Measurements from ENCODE around the gene RAB3C. TPM values are rescaled to one million over a fixed set of nuclear protein-coding genes. Genes with fewer than 3 reads are reported as not detected.

Gene RAB3C
- total RNA-seq, 4 donors from 2014 or later = 0.33 to 3.4 (median 1.4) TPM

DNA sequence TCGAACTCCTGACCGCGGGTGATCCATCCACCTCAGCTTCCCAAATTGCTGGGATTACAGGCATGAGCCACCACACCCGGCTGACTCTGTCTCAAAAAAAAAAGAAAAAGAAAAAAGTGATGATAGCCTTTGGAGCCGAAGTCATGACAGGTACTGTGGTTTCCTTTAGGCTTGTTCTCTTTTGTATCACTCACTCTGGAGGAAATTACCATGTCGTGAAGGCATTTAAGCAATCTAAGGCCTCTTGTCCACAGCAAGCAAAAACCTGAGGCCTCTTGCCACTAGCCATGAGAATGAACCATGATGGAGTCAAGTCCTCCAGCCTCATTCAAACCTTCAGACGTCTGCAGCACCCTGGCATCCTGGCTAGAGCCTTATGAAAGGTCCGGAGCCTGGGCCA is 286.1 kb downstream of the RAB3C start:
- TF ChIP-seq CTCF (IDR thresholded peaks at IDR 0.05; ENCODE audit: low read depth) = no peak

DNA sequence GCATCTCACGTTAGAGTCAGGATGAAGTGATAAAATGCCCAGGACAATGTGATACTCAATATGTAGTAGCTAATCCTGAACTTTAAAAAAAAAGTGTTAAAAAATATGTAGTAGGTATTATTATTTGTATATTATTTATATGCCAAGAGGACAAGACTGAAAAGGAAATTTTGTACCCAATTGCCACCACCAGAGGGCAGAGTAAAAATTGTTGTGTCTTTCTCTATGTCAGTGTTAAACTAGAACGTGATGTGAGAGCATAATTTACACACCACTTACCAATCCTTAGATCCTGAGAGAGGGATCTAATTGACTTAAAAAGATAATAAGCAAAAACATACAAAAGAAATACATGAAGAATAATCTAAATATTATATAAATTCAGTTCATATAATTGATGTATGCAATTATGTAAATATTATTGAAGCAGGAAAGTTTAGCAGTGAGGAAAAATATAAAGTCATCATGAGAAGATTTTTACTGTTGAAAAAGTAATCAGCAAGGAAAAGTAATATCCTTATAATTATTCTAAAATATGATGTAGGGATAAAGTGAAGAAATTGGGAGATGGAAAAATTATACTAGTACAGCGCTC is 288.9 kb downstream of the RAB3C start:
- TF ChIP-seq CTCF (IDR thresholded peaks at IDR 0.05; ENCODE audit: low read depth) = no peak

DNA sequence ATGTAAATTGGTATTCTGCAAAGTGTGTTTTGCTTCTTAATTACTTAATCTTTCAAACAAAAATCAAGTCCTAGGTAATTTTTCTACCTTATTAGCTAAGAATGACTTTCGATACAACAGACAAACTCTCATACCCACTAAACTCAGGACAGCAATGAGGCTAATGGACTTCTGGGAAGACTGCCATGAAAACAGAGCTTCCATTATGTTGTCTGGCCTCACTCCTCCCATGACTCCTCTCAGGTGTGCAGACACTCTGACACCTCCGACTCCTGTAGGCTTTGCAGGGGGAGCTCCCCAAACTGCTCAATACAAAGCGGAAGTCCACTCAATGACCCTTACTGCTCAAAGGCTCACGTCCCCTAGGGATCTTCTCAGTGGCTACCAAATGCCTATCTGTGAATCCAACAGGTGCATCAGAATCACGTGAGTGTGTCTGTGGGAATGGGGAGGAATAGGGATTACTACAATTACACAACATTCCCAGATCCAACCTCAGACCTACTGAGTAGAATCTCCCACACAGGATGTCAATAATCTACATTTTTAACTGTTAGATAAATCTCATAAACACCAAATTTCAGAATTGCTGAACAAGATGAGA is 289.9 kb downstream of the RAB3C start:
- TF ChIP-seq CTCF (IDR thresholded peaks at IDR 0.05; ENCODE audit: low read depth) = no peak

GRCh38 chr5:58875599-58875998 is 292.7 kb downstream of the RAB3C start:
- TF ChIP-seq CTCF (IDR thresholded peaks at IDR 0.05; ENCODE audit: low read depth) = no peak

- no peak for TF ChIP-seq CTCF (IDR thresholded peaks at IDR 0.05; ENCODE audit: low read depth)
Observed at GRCh38 chr5:58885260-58885659, 302.4 kb downstream of the RAB3C start.

- no peak for TF ChIP-seq CTCF (IDR thresholded peaks at IDR 0.05; ENCODE audit: low read depth)
Observed at GRCh38 chr5:58886315-58887207, 303.7 kb downstream of the RAB3C start.

DNA sequence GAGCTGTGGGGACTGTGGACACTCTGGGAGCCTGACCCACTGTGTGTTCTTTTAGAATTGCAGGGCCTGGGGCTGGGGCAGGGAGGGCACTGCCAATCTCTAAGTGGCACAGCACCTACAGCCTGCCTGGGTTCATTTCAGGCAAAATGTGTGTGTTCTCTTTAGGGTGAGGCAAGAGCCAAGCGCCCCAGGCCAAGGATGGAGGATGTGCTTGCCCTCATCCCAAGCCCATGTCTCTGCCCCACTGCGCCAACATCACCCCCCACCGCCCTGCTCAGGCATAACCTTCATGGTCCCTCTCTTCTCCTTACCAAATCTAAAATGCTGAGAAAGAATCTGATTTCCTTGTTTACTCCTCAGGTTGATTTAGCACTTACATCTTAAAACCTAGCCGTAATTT is 304.4 kb downstream of the RAB3C start:
- TF ChIP-seq CTCF (IDR thresholded peaks at IDR 0.05; ENCODE audit: low read depth) = no peak
